Thyroid gland (tissue), 4 donors: ENCODE data around the gene BCAS3. TPM values are rescaled to one million over a fixed set of nuclear protein-coding genes. Genes with fewer than 3 reads are reported as not detected.

ENCODE experiments used
- DNase-seq, 2 donors: peaks; one replicate each; pipeline ENCODE4 v3.0.0-alpha.2; 2019
- H3K27ac ChIP-seq, 3 donors: fragments of 200-600 bp; sonication (generic); 1 replicate in 2 of 3; 2 replicates in 1 of 3; pipeline ENCODE4 v1.5.1; 2016 to 2019; ENCODE audit warnings: mild to moderate bottlenecking in 1 of 3, moderate library complexity in 1 of 3
- H3K27me3 ChIP-seq: fragments of 200-600 bp; sonication (generic); one replicate; pipeline ENCODE4 v1.5.1; 2019
- H3K36me3 ChIP-seq, 2 donors: fragments of 200-600 bp; sonication (generic); one replicate each; pipeline ENCODE4 v1.5.1; 2016 to 2019
- H3K4me1 ChIP-seq, 2 donors: fragments of 200-600 bp; sonication (generic); one replicate each; pipeline ENCODE4 v1.5.1; 2017 to 2019
- H3K4me3 ChIP-seq, 3 donors: fragments of 200-600 bp; sonication (generic); replicated peaks in 1 of 3; 1 replicate in 2 of 3; 2 replicates in 1 of 3; pipeline ENCODE4 v1.5.1; 2016; ENCODE audit warnings: mild to moderate bottlenecking in 1 of 3
- H3K9me3 ChIP-seq: fragments of 200-600 bp; sonication (generic); one replicate; pipeline ENCODE4 v1.5.1; 2017
- CTCF ChIP-seq, 6 experiments: fragments of 200-600 bp in 3 of 6; fragments of 450-650 bp in 3 of 6; sonication (generic) in 3 of 6; IDR thresholded peaks; one replicate each; pipeline ENCODE4 v1.5.1; 2016 to 2019; ENCODE audit warnings: antibody characterized with exemption in 6 of 6, mild to moderate bottlenecking in 2 of 6, inconsistent platforms in 1 of 6, moderate library complexity in 1 of 6
- POLR2A ChIP-seq, 2 donors: fragments of 450-650 bp; IDR thresholded peaks; one replicate each; pipeline ENCODE4 v1.6.1; 2017; ENCODE audit warnings: antibody characterized with exemption in 2 of 2, mild to moderate bottlenecking in 2 of 2, moderate library complexity in 1 of 2
- WGBS, 2 donors: methylation state at CpG; one replicate each; pipeline ENCODE4 v1.1.5; 2017; 5-methylcytosine and 5-hydroxymethylcytosine counted together
- intact Hi-C: fragments of 100-400 bp; cut with DNase I; formaldehyde crosslinking; loops from one replicate; pipeline ENCODE4 v1.15.1; 2023
- total RNA-seq, 4 donors: library from RNA; depleted of rRNA; stranded (reverse); fragments of >200 nt; gene quantifications; one replicate each; pipeline ENCODE4 v1.2.3, GENCODE V29; 2016

BCAS3 gene
- total RNA-seq, 4 donors from 2014 or later: 41.8 to 78.7 (median 51.6) TPM

DNA sequence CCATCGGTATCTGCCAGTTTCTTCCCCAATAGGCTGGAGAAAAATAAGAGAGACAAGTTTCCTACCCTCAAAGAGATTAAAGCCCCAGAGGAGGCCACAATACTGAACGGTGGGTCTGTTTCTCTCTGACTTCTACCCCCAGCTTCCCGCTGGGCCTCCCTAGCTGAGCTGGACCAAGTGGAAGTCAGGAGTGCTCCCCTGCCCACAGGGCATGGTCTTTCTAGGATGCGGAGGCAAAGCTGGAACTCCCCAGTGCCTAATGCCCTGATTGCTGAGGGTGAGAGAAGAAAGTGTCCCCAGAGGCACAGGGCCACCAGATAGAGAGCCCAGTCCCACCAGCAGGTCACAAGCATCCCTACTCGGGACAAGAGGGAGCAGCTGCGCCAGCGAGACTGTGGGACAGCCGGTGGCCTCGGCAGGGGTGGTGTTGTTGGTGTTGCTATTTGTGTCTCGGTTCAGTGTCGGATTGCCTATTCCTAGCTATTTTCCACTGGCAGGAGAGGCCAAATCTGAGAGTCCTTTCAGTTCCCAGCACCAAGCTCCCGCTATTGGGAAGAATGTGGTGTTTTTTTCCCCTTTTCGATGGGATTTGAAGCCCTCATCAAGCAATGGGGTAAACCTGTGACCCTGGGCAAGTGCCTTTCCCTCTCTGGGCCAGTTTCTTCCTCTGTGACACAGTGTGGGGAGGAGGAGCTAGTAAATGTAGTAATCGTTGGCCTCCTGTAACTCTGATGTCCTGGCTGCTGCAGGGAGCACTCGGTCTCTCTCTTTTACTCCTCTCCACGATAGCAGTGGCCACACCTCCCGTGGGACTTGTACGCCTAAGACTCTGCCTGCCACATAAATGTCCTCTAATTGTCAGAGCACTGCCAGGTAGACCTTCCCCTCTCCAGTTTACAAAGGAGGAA lies 699.5 kb downstream of the BCAS3 start:
- 90 to 91% methylated on average over 15 to 18 of the region's 18 CpGs for WGBS, 2 donors
- Histone ChIP-seq H3K27ac (no peak overlapping the region), H3K27me3 (no peaks in the 10 kb centered on the region), H3K4me1 (peaks cover 0 to 3% of the 10 kb centered on the region in 2 donors), H3K4me3 (no peak overlapping the region), H3K36me3 (no peaks in the 10 kb centered on the region), H3K9me3 (no peaks in the 10 kb centered on the region)
- TF ChIP-seq CTCF (IDR thresholded peaks at IDR 0.05) (no peak), POLR2A (IDR thresholded peaks at IDR 0.05) (no peak)
- intact Hi-C loops: no loop called here
- no peak for DNase-seq

DNA sequence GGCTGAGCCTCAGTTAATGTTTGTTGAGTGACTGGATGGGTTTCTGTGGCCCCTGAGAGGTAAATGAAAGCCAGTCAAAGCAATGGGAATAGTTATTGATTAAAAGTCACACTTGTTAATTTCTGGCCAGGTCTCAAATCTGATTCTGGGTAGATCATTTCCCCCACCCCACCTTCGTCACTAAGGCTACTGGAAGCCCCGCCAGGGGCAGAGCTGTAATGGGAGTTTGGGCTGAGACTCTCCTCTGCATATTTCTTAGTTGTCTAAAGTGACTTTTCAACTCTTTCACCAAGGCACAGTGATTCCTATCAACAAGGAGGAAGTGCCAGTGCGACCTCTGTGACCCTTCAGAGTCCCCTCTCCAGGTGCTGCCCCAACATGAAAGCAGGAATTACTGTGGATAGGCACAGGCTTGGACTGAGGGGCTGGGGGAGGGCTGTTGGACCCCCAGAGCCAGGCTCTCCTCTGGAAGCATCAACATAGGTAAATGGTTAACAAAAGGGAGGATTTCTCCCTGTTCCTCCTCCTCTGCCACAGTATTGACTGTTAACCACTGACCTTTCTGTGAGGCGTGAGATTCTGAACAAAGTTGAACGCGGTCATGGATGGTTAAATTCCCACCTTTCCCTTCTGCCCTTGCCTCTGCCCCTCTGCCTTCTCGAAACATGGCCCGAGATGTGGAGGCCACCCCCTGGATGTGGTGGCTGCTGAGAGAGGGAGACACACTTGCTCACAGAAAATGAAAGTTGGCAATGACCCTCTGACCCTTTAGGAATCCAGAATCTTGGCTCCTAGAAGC lies 701.2 kb downstream of the BCAS3 start:
- Histone ChIP-seq H3K27ac (no peak overlapping the region), H3K4me3 (no peak overlapping the region), H3K4me1 (peaks cover 0 to 3% of the 10 kb centered on the region in 2 donors), H3K9me3 (no peaks in the 10 kb centered on the region), H3K36me3 (no peaks in the 10 kb centered on the region), H3K27me3 (no peaks in the 10 kb centered on the region)
- DNase-seq: no peak
- intact Hi-C loops: no loop called here
- TF ChIP-seq CTCF (IDR thresholded peaks at IDR 0.05) (no peak), POLR2A (IDR thresholded peaks at IDR 0.05) (no peak)
- 84 to 88% methylated on average over 8 of the region's 8 CpGs for WGBS, 2 donors

DNA sequence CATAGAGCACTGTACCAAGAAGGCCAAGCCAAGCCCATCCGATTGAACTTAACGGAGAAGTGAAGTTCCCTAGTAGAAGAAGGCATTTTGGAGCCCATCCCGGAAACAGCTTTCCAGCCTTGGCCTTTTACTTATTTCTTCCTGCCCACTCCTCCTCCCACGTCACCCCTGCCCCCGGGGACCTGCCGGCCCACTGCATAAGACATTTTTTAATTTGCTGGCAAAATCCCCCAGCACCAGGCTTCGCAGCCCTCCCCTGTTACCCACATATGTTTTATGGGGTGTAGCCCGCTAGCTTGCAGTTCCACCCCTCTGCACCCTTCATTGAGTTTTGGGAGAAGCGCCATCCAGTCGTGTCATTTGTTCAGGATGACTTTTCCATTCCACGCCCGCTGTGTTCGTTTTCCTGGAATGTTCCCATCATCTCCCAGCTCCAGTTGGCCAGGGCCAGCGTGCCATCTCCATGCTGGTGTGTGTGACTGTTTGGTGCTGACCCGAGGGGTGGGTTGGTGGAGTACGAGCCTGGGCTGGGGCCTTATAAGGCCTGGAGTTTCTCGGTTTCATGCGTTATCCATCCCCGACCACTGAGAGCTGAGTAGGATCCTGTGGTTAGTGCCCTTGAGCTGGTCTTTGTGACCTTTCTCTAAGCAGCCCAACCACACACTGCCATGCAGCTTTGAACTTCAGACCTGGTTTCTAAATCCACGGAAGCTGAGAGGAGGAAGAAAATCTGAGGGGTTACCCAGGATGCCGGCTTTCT lies 702.0 kb downstream of the BCAS3 start:
- H3K27ac ChIP-seq: no peak overlapping the region
- H3K4me1 ChIP-seq: peaks cover 0 to 3% of the 10 kb centered on the region in 2 donors
- no peak for TF ChIP-seq POLR2A (IDR thresholded peaks at IDR 0.05)
- TF ChIP-seq CTCF (IDR thresholded peaks at IDR 0.05): no peak
- DNase-seq: no peak
- no peaks in the 10 kb centered on the region for H3K36me3 ChIP-seq
- H3K9me3 ChIP-seq: no peaks in the 10 kb centered on the region
- WGBS, 2 donors: 83 to 89% methylated on average over 21 of the region's 21 CpGs
- H3K27me3 ChIP-seq: no peaks in the 10 kb centered on the region
- no peak overlapping the region for H3K4me3 ChIP-seq
- intact Hi-C loops: no loop called here

- intact Hi-C loops: no loop called here
- Histone ChIP-seq H3K36me3 (no peaks in the 10 kb centered on the region), H3K4me3 (no peak overlapping the region), H3K27me3 (no peaks in the 10 kb centered on the region), H3K27ac (no peak overlapping the region), H3K4me1 (peaks cover 0 to 3% of the 10 kb centered on the region in 2 donors), H3K9me3 (no peaks in the 10 kb centered on the region)
- DNase-seq: no peak
- TF ChIP-seq POLR2A (IDR thresholded peaks at IDR 0.05) (no peak), CTCF (IDR thresholded peaks at IDR 0.05) (no peak)
- WGBS, 2 donors: 82 to 84% methylated on average over 10 of the region's 10 CpGs
Measured at GRCh38 chr17:61380217-61380835, 702.7 kb downstream of the BCAS3 start.
